ENCODE data around the gene YIF1A.

- TF ChIP-seq CTCF (IDR thresholded peaks at IDR 0.05; ENCODE audit: borderline replicate concordance, extremely low read depth, low read length, poor library complexity, severe bottlenecking) (no peak), EZH2 (IDR thresholded peaks at IDR 0.05; ENCODE audit: borderline replicate concordance, low read depth, low read length, severe bottlenecking) (no peak)
These were observed 29.0 kb upstream of the YIF1A start for GRCh38 chr11:66317723-66318599.

Data from DND-41 (cell line).